H1 (cell line): ENCODE results near the gene KCNJ16. TPM values are rescaled to one million over a fixed set of nuclear protein-coding genes. Genes with fewer than 3 reads are reported as not detected.

ENCODE experiments used
- ASH2L ChIP-seq: fragments of 200-600, 300-600 bp; sonication (generic); IDR thresholded peaks from one replicate; pipeline ENCODE4 v1.7.1; 2017; ENCODE audit warnings: low read length
- ATF2 ChIP-seq: IDR thresholded peaks from 2 replicates; pipeline ENCODE4 v1.6.1; 2012; ENCODE audit warnings: low read length, inconsistent platforms
- CTBP2 ChIP-seq: IDR thresholded peaks from 2 replicates; pipeline ENCODE4 v1.7.0; 2011; ENCODE audit warnings: borderline replicate concordance, mild to moderate bottlenecking, moderate library complexity, mixed read lengths, low read length; ENCODE audit not compliant: insufficient read depth, insufficient read length
- JUND ChIP-seq: IDR thresholded peaks from 2 replicates; pipeline ENCODE4 v1.6.1; 2011; ENCODE audit warnings: mild to moderate bottlenecking, improper control_type of control experiment, low read length
- SAP30 ChIP-seq: fragments of 300-600 bp; sonication (generic); IDR thresholded peaks from 2 replicates; pipeline ENCODE4 v1.7.1; 2012; ENCODE audit warnings: low read length, moderate library complexity, mild to moderate bottlenecking, inconsistent platforms; ENCODE audit not compliant: insufficient read depth, insufficient replicate concordance
- SIX5 ChIP-seq: IDR thresholded peaks from 2 replicates; pipeline ENCODE4 v1.6.1; 2011; ENCODE audit warnings: mild to moderate bottlenecking, low read depth, low read length
- TCF12 ChIP-seq: IDR thresholded peaks from 2 replicates; pipeline ENCODE4 v1.6.1; 2011; ENCODE audit warnings: low read depth, mild to moderate bottlenecking, low read length
- polyA plus RNA-seq, 7 experiments: library from polyadenylated mRNA; depleted of rRNA in 3 of 7; stranded (reverse) in 5 of 7; unstranded in 2 of 7; fragments of >200 nt in 5 of 7; fragments of 200-250 nt in 2 of 7; gene quantifications; 1 replicate in 5 of 7; 2 replicates in 1 of 7; 4 replicates in 1 of 7; pipeline versions ENCODE4 v1.2.1 to v1.2.3, GENCODE V29; 2011 to 2013; ENCODE audit warnings: missing spikeins in 2 of 7, mixed read lengths in 2 of 7
- total RNA-seq: library from RNA; stranded (reverse); fragmentation: NEBNext Ultra II Directional; extraction: Animal tissue kit (Norgen Biotek cat#: 25700); gene quantifications from 2 replicates; pipeline ENCODE4 v1.2.1, GENCODE V29; 2021
- TF ChIP-seq, protein P1 (sequence below): fragments of 300-600 bp; sonication (generic); IDR thresholded peaks from 2 replicates; pipeline ENCODE4 v1.7.1; 2012; ENCODE audit warnings: low read length, moderate library complexity, mild to moderate bottlenecking, inconsistent platforms; ENCODE audit not compliant: insufficient replicate concordance
- TF ChIP-seq, protein P2 (sequence below): IDR thresholded peaks from 2 replicates; pipeline ENCODE4 v1.6.1; 2012; ENCODE audit warnings: inconsistent platforms

KCNJ16 gene
- total and polyA plus RNA-seq, 2 of the 8 experiments (the other 6 are each of a cell fraction or from before 2014, with no cell fraction given) = not detected

- TF ChIP-seq, protein P1, sequence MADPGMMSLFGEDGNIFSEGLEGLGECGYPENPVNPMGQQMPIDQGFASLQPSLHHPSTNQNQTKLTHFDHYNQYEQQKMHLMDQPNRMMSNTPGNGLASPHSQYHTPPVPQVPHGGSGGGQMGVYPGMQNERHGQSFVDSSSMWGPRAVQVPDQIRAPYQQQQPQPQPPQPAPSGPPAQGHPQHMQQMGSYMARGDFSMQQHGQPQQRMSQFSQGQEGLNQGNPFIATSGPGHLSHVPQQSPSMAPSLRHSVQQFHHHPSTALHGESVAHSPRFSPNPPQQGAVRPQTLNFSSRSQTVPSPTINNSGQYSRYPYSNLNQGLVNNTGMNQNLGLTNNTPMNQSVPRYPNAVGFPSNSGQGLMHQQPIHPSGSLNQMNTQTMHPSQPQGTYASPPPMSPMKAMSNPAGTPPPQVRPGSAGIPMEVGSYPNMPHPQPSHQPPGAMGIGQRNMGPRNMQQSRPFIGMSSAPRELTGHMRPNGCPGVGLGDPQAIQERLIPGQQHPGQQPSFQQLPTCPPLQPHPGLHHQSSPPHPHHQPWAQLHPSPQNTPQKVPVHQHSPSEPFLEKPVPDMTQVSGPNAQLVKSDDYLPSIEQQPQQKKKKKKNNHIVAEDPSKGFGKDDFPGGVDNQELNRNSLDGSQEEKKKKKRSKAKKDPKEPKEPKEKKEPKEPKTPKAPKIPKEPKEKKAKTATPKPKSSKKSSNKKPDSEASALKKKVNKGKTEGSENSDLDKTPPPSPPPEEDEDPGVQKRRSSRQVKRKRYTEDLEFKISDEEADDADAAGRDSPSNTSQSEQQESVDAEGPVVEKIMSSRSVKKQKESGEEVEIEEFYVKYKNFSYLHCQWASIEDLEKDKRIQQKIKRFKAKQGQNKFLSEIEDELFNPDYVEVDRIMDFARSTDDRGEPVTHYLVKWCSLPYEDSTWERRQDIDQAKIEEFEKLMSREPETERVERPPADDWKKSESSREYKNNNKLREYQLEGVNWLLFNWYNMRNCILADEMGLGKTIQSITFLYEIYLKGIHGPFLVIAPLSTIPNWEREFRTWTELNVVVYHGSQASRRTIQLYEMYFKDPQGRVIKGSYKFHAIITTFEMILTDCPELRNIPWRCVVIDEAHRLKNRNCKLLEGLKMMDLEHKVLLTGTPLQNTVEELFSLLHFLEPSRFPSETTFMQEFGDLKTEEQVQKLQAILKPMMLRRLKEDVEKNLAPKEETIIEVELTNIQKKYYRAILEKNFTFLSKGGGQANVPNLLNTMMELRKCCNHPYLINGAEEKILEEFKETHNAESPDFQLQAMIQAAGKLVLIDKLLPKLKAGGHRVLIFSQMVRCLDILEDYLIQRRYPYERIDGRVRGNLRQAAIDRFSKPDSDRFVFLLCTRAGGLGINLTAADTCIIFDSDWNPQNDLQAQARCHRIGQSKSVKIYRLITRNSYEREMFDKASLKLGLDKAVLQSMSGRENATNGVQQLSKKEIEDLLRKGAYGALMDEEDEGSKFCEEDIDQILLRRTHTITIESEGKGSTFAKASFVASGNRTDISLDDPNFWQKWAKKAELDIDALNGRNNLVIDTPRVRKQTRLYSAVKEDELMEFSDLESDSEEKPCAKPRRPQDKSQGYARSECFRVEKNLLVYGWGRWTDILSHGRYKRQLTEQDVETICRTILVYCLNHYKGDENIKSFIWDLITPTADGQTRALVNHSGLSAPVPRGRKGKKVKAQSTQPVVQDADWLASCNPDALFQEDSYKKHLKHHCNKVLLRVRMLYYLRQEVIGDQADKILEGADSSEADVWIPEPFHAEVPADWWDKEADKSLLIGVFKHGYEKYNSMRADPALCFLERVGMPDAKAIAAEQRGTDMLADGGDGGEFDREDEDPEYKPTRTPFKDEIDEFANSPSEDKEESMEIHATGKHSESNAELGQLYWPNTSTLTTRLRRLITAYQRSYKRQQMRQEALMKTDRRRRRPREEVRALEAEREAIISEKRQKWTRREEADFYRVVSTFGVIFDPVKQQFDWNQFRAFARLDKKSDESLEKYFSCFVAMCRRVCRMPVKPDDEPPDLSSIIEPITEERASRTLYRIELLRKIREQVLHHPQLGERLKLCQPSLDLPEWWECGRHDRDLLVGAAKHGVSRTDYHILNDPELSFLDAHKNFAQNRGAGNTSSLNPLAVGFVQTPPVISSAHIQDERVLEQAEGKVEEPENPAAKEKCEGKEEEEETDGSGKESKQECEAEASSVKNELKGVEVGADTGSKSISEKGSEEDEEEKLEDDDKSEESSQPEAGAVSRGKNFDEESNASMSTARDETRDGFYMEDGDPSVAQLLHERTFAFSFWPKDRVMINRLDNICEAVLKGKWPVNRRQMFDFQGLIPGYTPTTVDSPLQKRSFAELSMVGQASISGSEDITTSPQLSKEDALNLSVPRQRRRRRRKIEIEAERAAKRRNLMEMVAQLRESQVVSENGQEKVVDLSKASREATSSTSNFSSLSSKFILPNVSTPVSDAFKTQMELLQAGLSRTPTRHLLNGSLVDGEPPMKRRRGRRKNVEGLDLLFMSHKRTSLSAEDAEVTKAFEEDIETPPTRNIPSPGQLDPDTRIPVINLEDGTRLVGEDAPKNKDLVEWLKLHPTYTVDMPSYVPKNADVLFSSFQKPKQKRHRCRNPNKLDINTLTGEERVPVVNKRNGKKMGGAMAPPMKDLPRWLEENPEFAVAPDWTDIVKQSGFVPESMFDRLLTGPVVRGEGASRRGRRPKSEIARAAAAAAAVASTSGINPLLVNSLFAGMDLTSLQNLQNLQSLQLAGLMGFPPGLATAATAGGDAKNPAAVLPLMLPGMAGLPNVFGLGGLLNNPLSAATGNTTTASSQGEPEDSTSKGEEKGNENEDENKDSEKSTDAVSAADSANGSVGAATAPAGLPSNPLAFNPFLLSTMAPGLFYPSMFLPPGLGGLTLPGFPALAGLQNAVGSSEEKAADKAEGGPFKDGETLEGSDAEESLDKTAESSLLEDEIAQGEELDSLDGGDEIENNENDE = no peak
- TF ChIP-seq ASH2L = no peak
- no peak for TF ChIP-seq CTBP2
- TF ChIP-seq JUND = no peak
- no peak for TF ChIP-seq TCF12
- no peak for TF ChIP-seq SAP30
- TF ChIP-seq SIX5 = no peak
- TF ChIP-seq ATF2 = no peak
- TF ChIP-seq, protein P2, sequence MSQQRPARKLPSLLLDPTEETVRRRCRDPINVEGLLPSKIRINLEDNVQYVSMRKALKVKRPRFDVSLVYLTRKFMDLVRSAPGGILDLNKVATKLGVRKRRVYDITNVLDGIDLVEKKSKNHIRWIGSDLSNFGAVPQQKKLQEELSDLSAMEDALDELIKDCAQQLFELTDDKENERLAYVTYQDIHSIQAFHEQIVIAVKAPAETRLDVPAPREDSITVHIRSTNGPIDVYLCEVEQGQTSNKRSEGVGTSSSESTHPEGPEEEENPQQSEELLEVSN = no peak
Measured at GRCh38 chr17:70033165-70033564, 41.9 kb upstream of the KCNJ16 start (continued).
